NCI-H2029 treated with DMSO at 0.1 percent for 48 hours (cell line): ENCODE measurements around the gene TMEM163.
A peak's percentile ranks its signal among the peaks of the same experiment; 100 is the strongest.
"Not testable (repeated sequence)": the region's sequence is repeated elsewhere in the genome, so short reads cannot be mapped to it uniquely, and the experiment has no call there.

Experiments
- DNase-seq: peaks from one replicate; lab custom pipeline; 2025; lab: John Stamatoyannopoulos, UW

Gene TMEM163

GRCh38 chr2:134578316-134578715 is 140.5 kb downstream of the TMEM163 start:
- DNase-seq = no peak

GRCh38 chr2:134576478-134576877 is 142.3 kb downstream of the TMEM163 start:
- DNase-seq = no peak

DNA sequence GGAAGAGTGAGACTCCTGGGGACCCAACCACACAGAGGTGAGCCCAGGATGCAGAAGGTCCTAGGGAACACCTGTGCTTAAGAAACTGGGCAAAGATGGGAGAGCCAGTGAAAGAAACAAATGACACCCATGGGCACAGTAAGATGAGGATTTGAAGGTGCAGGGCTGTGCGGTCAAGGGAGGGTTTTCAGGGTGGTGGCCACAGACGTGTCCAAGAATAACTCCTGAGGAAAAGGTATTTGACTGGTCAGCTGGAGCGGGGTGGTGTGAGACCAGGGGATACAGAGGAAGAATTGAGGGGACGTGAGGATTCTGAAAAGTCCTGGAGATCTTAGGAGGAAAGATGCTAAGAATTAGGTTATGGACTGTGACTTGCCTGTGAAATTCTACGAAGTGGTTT is 142.9 kb downstream of the TMEM163 start:
- DNase-seq = no peak

DNA sequence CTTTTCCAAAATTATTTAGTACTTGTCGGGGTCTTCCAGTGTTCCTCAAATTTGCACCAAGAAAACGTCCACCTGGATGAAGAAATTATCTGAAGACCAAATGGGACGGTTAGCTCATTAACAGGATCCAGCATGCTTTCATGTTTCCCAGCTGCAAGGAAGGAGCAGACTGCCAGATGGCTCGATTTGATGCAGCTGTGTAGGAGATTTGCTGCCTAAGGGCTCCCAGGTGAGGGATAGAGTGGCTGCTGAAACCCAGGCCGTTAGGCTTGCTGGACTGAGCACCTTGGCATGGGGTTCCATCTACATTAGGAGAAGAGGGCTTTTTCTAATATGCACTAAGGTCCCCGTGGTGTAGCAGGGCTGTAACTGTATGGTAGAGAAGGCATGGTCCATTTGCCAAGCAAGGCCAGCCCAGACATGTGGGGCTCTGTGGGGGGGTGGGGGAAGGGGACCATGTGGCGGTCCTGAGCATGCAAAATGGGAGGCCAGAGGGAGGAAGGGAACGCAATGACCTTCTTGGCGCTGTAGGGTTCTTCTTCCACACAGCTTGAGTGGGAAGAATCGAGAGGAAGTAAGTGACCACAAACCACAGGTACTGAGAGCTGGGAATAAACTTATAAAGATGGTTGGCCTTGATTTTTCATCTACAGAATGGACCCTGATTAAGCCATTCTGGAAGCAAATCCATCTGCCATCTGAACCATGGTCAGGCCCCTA is 144.0 kb downstream of the TMEM163 start:
- no peak for DNase-seq

DNA sequence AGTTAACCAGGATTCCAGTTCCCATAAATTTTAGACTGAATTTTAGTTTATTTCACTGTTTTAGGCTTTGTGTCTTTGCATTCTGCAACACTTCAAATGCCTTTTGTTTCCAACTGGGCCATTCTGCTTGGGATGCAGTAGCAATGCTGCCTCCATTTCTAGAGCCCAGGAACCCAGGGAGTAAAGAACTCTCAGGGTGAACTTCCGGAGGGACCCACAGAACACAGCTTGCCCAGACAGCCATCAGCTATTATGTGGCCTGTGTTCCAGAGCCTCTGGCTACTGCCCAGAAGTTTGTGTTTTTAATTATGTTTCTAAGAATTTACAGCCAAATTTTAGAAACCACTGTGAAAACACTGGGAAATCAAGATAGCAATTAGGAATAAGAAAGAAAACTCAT is 145.1 kb downstream of the TMEM163 start:
- DNase-seq = no peak

DNA sequence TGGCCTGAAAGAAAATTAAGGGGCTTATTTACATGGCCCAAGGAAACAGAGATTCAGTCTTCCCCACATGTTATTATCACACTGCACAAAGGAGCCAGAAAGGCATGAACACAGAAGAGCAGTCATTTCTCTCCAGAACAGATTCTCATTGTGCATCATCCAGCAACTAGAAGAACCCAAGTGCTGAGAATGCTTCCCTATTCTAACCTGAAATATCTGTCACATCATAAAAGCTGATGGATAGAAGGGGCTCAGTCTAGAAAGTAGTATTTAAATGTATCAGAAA is 145.8 kb downstream of the TMEM163 start:
- DNase-seq = no peak

DNA sequence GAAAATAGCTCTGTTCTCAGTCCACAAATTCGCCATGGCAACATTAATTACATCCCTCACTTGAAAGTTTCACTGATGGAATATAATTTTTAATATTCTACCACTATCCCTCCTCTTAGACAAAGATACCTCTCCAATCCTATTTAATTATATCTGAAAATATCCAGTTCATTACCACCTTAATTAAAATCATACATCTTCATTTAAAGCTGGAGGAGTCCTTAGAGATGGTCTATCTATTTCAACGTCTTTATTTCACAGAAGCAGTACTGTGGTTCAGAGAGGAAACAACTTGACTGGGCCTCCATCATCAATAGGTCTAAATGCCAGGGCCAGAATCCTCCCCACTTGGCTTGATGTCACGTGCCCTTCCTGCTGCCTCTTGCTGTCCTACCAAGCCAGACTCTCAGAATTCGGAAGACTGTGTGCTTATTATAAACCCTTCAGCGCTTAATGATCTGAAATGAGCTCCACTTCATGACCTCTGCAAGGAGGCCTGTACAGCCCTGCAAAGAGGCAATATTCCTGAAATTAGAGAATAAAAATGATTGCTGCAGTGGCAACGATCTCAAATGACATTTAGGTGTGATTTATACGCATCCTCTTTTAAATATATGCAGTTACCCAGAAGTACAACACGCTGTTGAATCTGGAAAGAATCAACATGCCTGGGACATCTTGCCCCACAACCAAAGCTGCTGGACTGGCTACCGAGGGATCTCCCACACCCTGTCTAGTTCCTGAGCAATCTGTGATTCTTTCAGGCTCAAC is 146.3 kb downstream of the TMEM163 start:
- DNase-seq = no peak

DNA sequence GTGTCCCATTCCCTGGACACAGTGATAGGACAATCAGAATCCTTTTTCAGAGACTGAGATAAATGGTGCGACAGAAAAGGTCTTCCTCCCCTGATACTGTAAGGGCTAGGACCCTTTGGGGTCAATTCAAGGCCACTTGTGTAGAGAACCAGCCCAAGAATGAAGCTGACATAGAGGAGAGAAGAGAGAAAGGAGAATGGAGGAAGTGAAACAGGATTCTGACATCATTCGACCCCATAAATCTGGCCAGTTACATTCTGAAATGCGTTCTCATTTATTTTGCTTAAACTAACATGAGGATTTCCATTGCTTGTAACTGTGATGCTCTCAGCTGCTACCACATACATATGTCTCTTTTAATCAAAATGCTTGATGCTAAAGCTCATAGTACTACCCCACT is 148.1 kb downstream of the TMEM163 start:
- DNase-seq = no peak

DNA sequence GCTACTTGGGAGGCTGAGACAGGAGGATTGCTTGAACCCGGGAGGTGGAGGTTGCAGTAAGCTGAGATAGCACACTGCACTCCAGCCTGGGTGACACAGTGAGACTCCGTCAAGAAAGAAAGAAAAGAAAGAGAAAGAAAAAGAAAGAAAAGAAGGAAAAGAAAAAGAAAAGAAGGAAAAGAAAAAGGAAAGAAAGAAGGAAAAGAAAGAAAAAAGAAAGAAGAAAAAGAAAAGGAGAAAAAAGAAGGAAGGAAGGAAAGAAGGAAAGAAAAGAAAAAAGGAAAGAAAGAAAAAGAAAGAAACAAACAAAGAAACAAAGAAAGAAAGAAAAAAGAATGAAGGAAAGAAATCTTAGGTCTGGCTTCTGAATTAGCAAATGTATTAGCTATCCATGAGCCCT is 150.4 kb downstream of the TMEM163 start:
- no peak for DNase-seq

- no peak for DNase-seq
Measured at GRCh38 chr2:134567666-134568065, 151.1 kb downstream of the TMEM163 start.

DNA sequence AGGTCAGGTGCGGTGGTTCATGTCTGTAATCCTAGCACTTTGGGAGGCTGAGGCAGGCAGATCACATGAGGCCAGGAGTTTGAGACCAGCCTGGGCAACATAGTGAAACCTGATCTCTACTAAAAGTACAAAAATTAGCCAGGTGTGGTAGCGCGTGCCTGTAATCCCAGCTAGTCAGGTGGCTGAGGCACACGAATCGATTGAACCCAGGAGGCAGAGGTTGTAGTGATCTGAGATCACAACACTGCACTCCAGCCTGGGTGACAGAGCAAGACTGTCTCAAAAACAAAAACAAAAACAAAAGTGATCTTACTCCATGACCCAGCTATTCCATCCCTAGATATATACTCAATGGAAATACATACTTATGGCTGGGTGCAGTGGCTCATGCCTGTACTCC is 153.8 kb downstream of the TMEM163 start:
- DNase-seq = not testable (repeated sequence)

DNA sequence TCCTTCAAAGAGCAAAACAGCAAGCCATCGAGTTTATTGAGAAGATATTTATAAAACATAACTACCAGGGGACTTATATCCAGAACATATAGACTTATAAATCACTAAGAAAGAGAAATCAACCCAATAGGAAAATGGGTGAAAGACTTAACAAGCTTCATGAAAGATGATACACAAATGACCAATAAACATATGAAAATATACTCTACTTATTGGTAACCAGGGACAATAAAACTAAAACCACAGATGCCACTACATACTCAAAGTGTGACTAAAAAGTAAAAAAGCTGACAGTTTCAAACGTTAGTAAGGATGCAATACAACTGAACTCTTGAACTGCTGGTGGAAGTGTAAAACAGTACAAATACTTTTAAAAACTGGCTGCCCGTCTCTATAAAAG is 154.3 kb downstream of the TMEM163 start:
- no peak for DNase-seq

- no peak for DNase-seq
Measured at GRCh38 chr2:134558208-134558830, 160.5 kb downstream of the TMEM163 start.

- DNase-seq = no peak
Measured at GRCh38 chr2:134555411-134555810, 163.4 kb downstream of the TMEM163 start.

DNA sequence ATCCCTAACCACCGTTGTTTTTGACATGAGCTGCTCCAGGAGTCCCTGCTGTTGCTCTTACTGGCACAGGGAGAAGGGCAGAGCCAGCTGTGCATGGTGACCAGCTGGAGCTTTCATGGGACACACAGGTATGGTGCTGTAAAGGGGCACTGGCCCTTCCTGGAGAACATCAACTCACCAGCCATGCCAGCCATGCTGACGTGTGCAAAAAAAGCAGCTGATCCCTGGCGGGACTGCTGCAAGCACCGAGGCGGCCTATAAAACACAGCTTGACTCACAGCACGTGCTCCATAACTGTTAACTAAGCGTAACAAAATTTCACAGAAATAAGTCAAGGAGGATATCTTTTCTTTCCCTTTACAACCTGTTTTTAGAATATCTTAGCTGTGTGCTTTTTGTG is 165.1 kb downstream of the TMEM163 start:
- no peak for DNase-seq

- DNase-seq = no peak
Measured at GRCh38 chr2:134550566-134551164, 168.1 kb downstream of the TMEM163 start.

DNA sequence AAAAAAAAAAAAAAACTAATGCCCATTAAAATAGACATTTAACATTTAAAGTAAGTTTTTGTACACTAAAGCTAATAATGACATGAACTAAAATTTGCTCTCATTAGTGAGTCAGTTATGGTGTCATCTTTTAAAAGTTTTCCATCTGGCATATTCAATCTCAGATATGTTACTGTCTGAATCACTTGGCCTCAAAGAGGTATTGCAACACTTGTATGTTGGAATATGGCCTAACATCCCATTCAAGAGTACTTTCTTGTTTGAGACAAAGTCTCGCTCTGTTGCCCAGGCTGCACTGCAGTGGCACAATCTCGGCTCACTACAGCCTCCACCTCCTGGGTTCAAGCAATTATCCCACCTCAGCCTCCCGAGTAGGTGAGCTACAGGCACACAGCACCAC is 169.7 kb downstream of the TMEM163 start:
- DNase-seq = no peak

DNA sequence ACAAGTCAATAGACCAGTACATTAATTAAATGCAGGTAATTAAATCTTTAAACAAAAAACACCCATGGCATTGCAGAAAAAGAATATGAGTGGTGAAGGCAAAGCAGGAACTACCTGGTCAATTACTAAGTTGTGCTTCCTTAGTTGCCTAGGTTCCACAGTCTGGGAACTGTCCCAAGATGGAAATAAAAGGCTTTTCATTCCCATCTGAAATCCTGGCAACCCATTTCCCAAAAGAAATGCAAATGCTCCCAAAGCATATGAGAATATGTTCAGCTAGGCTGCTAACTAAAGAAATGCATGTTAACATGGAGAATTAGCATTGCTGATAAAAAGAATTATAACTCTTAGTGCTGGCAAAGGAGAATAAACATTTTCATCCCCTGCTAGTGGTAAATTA is 177.8 kb downstream of the TMEM163 start:
- DNase-seq = no peak

GRCh38 chr2:134539981-134540380 is 178.8 kb downstream of the TMEM163 start:
- DNase-seq = peak; percentile 67

DNA sequence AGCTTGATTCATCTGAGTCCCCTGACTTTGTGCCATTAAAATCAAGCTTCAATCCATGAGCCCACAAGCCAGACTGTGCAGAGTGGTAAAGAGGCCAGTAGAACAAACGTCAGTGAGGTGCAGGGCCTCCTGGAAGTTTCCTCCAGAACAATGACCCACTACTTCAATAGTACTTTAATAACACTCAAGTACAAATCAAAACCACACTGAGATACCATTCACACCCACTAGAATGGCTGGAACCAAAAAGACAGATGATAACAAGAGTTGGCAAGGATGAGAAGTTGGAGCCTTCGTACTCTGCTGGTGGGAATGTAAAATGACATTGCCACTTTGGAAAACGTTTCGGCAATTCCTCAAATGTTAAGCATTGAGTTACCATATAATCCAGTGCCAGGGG is 181.1 kb downstream of the TMEM163 start:
- no peak for DNase-seq

- no peak for DNase-seq
Measured at GRCh38 chr2:134537121-134537520, 181.7 kb downstream of the TMEM163 start.

DNA sequence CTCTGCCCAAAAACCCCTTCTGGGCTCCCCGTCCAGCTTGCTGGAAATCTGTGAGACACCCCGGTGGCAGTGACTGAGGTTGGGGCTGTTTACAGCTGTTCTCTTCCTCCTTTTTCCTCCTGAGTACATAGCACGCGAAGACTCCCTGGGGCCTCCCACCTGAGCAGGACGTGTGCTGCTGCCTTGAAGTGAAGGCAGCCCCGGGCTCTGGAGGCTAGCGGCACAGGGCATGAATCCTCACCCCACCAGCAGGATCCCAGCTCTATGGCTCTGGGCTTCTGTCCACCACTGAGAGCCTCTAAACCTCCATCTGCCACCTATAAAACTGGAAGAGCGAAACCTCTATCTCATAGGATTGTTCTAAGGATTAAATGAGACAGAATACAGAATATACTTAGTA is 182.5 kb downstream of the TMEM163 start:
- DNase-seq = no peak

DNA sequence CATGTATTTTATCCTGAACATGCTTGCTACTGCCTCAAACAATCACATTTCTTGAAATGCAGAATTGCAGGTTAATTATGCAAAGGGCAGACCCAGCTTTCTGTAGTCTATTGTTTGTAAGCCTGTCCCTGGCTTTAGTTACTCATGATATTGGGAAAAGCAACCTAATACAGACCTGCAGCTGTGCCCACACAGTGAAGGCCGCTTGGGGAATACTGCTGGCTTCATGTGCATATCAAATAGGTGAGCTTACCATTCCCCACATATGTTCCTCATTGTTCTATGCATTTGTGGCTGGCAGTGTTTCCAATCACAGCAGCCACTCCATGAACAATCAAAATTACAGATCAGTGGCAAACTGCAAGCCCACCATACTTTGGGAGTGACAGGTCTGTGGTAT is 186.3 kb downstream of the TMEM163 start:
- no peak for DNase-seq
